Peyer's patch (tissue), 4 donors: ENCODE results near the gene CACNA2D2. TPM values are rescaled to one million over a fixed set of nuclear protein-coding genes. Genes with fewer than 3 reads are reported as not detected.

Experiments
- DNase-seq, 3 donors: peaks; one replicate each; pipeline ENCODE4 v3.0.0-alpha.2; 2017 to 2019
- H3K27ac ChIP-seq, 4 donors: fragments of 200-600 bp; sonication (generic); one replicate each; pipeline ENCODE4 v1.5.1; 2016 to 2019
- H3K27me3 ChIP-seq, 2 donors: fragments of 200-600 bp; sonication (generic); one replicate each; pipeline ENCODE4 v1.5.1; 2019
- H3K36me3 ChIP-seq, 3 donors: fragments of 200-600 bp; sonication (generic); one replicate each; pipeline ENCODE4 v1.5.1; 2016 to 2019
- H3K4me1 ChIP-seq, 4 donors: fragments of 200-600 bp; sonication (generic); one replicate each; pipeline ENCODE4 v1.5.1; 2016 to 2019
- H3K4me3 ChIP-seq, 4 donors: fragments of 200-600 bp; sonication (generic); 1 replicate in 3 of 4; 2 replicates in 1 of 4; pipeline ENCODE4 v1.5.1; 2016 to 2019; ENCODE audit warnings: mild to moderate bottlenecking in 1 of 4
- H3K9me3 ChIP-seq, 4 donors: fragments of 200-600 bp; sonication (generic); one replicate each; pipeline ENCODE4 v1.5.1; 2016 to 2019; ENCODE audit warnings: mild to moderate bottlenecking in 1 of 4
- CTCF ChIP-seq, 6 experiments: fragments of 450-650 bp in 4 of 6; fragments of 200-600 bp in 2 of 6; sonication (generic) in 1 of 6; IDR thresholded peaks; one replicate each; pipeline ENCODE4 v1.5.1; 2017 to 2019; ENCODE audit warnings: antibody characterized with exemption in 6 of 6, mild to moderate bottlenecking in 3 of 6, moderate library complexity in 1 of 6
- POLR2A ChIP-seq, 2 donors: fragments of 450-650 bp; IDR thresholded peaks; one replicate each; pipeline ENCODE4 v1.5.1; 2017; ENCODE audit warnings: antibody characterized with exemption in 2 of 2, mild to moderate bottlenecking in 2 of 2, moderate library complexity in 2 of 2
- total RNA-seq, 4 donors: library from RNA; depleted of rRNA; stranded (reverse); fragments of >200 nt; gene quantifications; one replicate each; pipeline ENCODE4 v1.1.0, GENCODE V29; 2016

Gene CACNA2D2
- total RNA-seq, 4 donors from 2014 or later = 0.88 to 5.8 (median 1.2) TPM

DNA sequence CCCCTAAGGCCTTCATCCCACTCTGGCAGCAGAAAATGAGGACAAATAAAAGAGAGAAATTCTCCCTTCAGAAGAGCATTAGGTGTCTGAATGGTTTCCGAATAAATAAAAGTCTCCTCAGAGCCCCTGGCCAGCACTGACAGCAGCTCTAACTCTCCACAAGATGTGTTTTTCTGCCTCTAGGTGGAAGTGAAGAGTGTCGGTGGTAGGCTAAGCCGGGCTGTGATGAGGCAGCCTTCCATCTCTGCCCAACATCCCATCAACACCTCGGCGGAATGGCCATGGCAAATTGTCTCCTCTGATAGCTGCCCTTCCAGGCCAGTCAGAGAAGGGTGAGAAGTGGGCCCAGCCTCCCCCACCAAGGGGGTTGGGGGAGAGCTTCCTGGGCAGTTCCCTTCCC lies 6.3 kb upstream of the CACNA2D2 start:
- no peak for DNase-seq
- H3K27me3 ChIP-seq = no peaks in the 10 kb centered on the region
- no peak overlapping the region for H3K4me3 ChIP-seq
- no peaks in the 10 kb centered on the region for H3K4me1 ChIP-seq
- no peaks in the 10 kb centered on the region for H3K9me3 ChIP-seq
- no peaks in the 10 kb centered on the region for H3K36me3 ChIP-seq
- no peak overlapping the region for H3K27ac ChIP-seq
- TF ChIP-seq CTCF (IDR thresholded peaks at IDR 0.05) = no peak
- no peak for TF ChIP-seq POLR2A (IDR thresholded peaks at IDR 0.05)

- no peaks in the 10 kb centered on the region for H3K27me3 ChIP-seq
- no peaks in the 10 kb centered on the region for H3K36me3 ChIP-seq
- no peak overlapping the region for H3K4me3 ChIP-seq
- peaks cover 0 to 3% (median 0%) of the 10 kb centered on the region in 4 donors for H3K4me1 ChIP-seq
- no peak overlapping the region for H3K27ac ChIP-seq
- TF ChIP-seq CTCF (IDR thresholded peaks at IDR 0.05) = no peak
- TF ChIP-seq POLR2A (IDR thresholded peaks at IDR 0.05) = no peak
- H3K9me3 ChIP-seq = no peaks in the 10 kb centered on the region
- no peak for DNase-seq
Observed at GRCh38 chr3:50508821-50509220, 5.4 kb upstream of the CACNA2D2 start.

DNA sequence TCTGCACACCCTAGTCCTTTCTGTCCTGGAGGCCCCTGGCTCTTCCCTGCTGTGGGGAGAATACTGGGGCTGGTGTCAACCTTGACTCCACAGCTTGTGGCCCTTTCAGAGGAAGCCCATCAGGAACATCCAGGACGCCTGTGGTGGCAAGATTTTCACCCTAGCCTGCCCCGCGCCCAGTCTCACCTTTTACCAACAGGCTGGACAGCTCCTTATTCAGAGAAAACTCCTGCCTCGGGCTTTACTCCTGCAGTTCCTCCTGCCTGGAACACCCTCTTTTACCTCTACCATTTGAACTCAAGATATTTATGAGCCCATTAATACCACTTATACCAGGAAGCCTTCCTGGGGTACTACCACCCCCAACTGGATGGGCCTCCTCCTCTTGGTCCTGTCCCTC lies 2.7 kb upstream of the CACNA2D2 start:
- peaks cover 0 to 16% (median 5%) of the 10 kb centered on the region in 4 donors for H3K4me1 ChIP-seq
- no peaks in the 10 kb centered on the region for H3K9me3 ChIP-seq
- H3K4me3 ChIP-seq = no peak overlapping the region
- peaks cover 0 to 4% of the 10 kb centered on the region in 2 donors for H3K27me3 ChIP-seq
- no peak for DNase-seq
- H3K27ac ChIP-seq = no peak overlapping the region
- TF ChIP-seq POLR2A (IDR thresholded peaks at IDR 0.05) (no peak), CTCF (IDR thresholded peaks at IDR 0.05) (no peak)
- H3K36me3 ChIP-seq = no peaks in the 10 kb centered on the region

DNA sequence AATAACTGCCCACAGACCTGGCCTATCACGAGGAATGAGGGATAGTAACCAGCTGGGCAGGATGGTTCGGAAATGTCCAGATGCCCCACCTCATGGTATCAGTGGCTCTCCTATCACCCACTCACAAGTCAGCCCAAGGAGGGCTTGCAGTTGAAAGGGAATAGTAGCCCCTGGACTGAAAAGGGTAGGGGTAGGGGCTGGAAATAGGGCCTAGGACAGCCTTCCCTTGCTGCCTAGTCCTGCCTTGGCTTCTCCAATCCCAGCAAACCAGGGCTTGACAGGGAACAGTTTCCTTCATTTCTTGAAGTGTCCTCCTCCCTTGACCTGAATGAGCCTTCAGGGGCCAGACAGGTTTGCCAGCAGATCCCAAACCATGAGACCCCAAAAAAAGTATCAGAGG lies 1.2 kb upstream of the CACNA2D2 start:
- Histone ChIP-seq H3K27me3 (peaks cover 0 to 4% of the 10 kb centered on the region in 2 donors), H3K27ac (no peak overlapping the region), H3K9me3 (no peaks in the 10 kb centered on the region), H3K4me1 (peaks cover 0 to 16% (median 5%) of the 10 kb centered on the region in 4 donors), H3K4me3 (no peak overlapping the region), H3K36me3 (no peaks in the 10 kb centered on the region)
- no peak for TF ChIP-seq CTCF (IDR thresholded peaks at IDR 0.05)
- no peak for TF ChIP-seq POLR2A (IDR thresholded peaks at IDR 0.05)
- DNase-seq = no peak

DNA sequence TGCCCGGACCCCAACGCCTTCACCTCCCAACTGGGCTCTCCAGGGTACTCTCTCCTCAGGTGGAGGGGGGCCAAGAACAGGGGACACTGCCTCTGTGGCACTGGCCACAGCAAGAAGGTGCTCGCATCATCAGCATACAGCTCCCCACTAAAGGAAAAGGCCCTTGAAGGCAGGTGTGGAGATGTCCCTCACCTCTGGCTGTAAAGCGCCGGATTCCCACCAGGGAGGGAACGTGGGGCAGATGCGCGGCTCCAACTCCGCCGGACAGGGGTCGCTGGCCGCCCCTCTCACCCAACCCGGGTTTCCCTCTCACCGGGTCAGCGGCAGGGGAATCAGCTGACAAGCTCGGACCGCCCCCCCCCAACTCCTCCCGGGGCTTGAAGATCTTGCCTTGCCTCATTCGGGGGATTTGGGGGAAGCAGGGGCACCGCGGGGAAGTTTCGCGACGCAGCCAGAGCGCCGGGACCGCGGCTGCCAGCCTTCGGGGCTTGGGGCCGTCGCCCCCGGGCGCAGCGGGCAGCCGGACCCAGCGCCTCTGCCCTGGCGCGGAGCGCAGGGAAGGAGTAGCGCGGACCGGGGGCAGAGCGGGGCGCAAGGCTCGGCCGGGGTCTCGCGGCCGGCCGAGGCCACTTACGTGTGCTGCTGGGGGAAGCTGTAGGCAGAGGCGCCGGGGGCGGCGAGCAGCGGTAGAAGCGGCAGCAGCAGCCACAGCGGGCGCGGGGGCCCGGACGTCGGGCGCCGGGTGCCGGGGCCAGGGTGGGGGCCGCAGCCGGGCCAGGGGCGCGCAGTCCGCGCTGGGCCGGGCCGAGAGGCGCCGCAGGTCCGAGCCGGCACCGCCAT lies 630 bp downstream of the CACNA2D2 start:
- no peaks in the 10 kb centered on the region for H3K36me3 ChIP-seq
- no peaks in the 10 kb centered on the region for H3K9me3 ChIP-seq
- DNase-seq = no peak
- TF ChIP-seq CTCF (IDR thresholded peaks at IDR 0.05) = no peak
- no peak for TF ChIP-seq POLR2A (IDR thresholded peaks at IDR 0.05)
- peaks cover 0 to 4% of the 10 kb centered on the region in 2 donors for H3K27me3 ChIP-seq
- peak overlapping the region; percentile 44 to 67 (median 66) for H3K4me3 ChIP-seq
- H3K27ac ChIP-seq = peak overlapping the region in 2 of 4 donors; percentile 39 to 57
- H3K4me1 ChIP-seq = peaks cover 0 to 16% (median 5%) of the 10 kb centered on the region in 4 donors
